Measurements from ENCODE around the gene DGAT2L6.
"Not testable (repeated sequence)": the region's sequence is repeated elsewhere in the genome, so short reads cannot be mapped to it uniquely, and the experiment has no call there.

Gene DGAT2L6

DNA sequence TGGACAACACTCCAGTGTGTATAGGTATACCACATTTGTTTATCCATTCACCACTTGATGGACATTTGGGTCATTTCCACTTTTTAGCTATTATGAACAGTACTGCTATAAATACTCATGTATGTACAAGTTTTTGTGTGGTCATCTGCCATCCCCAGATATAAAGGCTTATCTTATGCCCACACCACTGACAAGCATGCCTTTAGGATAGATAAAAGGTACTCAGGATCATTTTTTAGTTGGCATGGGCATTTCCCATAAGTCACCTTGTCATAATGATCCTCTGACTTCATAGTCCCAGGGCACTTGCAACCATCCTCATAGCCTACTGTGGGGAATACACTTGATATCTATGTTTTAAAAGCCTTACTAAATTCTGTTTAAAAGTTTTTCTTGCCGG, 63.5 kb downstream of the DGAT2L6 start:
- Histone ChIP-seq H3K27me3 (ENCODE audit: insufficient read depth, low read depth) (no peaks in the 10 kb centered on the region), H3K36me3 (ENCODE audit: insufficient read depth) (no peaks in the 10 kb centered on the region), H3K4me1 (ENCODE audit: low read depth, poor library complexity, severe bottlenecking) (no peaks in the 10 kb centered on the region), H2AFZ (ENCODE audit: low read depth) (no peak overlapping the region), H3K4me3 (IDR thresholded peaks at IDR 0.05; ENCODE audit: insufficient read depth, low read depth, low read length) (no peak overlapping the region), H3K79me2 (ENCODE audit: insufficient read depth, low read depth) (no peaks in the 10 kb centered on the region), H4K20me1 (ENCODE audit: insufficient read depth) (no peaks in the 10 kb centered on the region), H3K9ac (no peak overlapping the region), H3K27ac (no peak overlapping the region), H3K4me2 (no peak overlapping the region)
- TF ChIP-seq, protein P1, sequence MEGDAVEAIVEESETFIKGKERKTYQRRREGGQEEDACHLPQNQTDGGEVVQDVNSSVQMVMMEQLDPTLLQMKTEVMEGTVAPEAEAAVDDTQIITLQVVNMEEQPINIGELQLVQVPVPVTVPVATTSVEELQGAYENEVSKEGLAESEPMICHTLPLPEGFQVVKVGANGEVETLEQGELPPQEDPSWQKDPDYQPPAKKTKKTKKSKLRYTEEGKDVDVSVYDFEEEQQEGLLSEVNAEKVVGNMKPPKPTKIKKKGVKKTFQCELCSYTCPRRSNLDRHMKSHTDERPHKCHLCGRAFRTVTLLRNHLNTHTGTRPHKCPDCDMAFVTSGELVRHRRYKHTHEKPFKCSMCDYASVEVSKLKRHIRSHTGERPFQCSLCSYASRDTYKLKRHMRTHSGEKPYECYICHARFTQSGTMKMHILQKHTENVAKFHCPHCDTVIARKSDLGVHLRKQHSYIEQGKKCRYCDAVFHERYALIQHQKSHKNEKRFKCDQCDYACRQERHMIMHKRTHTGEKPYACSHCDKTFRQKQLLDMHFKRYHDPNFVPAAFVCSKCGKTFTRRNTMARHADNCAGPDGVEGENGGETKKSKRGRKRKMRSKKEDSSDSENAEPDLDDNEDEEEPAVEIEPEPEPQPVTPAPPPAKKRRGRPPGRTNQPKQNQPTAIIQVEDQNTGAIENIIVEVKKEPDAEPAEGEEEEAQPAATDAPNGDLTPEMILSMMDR (conservative IDR thresholded peaks at IDR 0.05; ENCODE audit: low read depth, low read length) = no peak

DNA sequence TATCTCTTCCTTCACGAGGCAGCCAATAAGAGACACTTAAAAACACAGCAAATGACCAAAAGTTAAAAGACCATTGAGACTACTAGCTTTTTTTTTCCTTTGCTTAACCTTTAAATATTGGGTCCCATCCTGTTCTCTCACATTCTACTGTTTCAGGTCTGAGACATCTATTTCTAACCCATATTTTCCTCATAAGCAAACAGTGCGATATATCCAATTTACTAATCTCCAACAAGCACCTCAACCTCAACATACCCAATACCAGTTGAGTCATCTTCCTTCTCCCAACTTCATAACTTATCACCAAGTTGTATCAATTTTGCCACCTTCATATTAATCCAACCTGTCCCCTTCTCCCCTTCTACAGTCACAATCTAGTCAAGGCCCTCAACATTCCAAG, 64.2 kb downstream of the DGAT2L6 start:
- Histone ChIP-seq H3K9ac (no peak overlapping the region), H3K36me3 (ENCODE audit: insufficient read depth) (no peaks in the 10 kb centered on the region), H3K4me1 (ENCODE audit: low read depth, poor library complexity, severe bottlenecking) (no peaks in the 10 kb centered on the region), H2AFZ (ENCODE audit: low read depth) (no peak overlapping the region), H3K27me3 (ENCODE audit: insufficient read depth, low read depth) (no peaks in the 10 kb centered on the region), H3K4me2 (no peak overlapping the region), H3K4me3 (IDR thresholded peaks at IDR 0.05; ENCODE audit: insufficient read depth, low read depth, low read length) (no peak overlapping the region), H3K79me2 (ENCODE audit: insufficient read depth, low read depth) (no peaks in the 10 kb centered on the region), H4K20me1 (ENCODE audit: insufficient read depth) (no peaks in the 10 kb centered on the region), H3K27ac (no peak overlapping the region)
- TF ChIP-seq, protein P1 (conservative IDR thresholded peaks at IDR 0.05; ENCODE audit: low read depth, low read length) = no peak

DNA sequence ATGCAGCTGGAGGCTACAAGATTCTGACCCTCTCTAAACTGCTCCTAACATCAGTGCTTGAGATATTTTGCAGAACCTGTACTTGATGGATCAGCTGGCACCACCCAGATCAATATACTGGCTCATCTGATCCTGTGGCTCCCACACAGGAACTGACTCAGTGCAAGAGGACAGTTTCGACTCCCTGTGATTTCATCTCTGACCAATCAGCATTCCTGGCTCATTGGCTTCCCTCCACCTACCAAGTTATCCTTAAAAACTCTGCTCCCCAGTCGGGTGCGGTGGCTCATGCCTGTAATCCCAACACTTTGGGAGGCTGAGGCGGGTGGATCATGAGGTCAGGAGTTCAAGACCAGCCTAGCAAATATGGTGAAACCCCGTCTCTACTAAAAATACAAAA, 66.3 kb downstream of the DGAT2L6 start:
- H3K36me3 ChIP-seq (ENCODE audit: insufficient read depth); H3K9ac ChIP-seq; H3K79me2 ChIP-seq (ENCODE audit: insufficient read depth, low read depth); H3K4me3 ChIP-seq (IDR thresholded peaks at IDR 0.05; ENCODE audit: insufficient read depth, low read depth, low read length); H3K27ac ChIP-seq; H3K27me3 ChIP-seq (ENCODE audit: insufficient read depth, low read depth); H3K4me1 ChIP-seq (ENCODE audit: low read depth, poor library complexity, severe bottlenecking); H3K4me2 ChIP-seq; H4K20me1 ChIP-seq (ENCODE audit: insufficient read depth); H2AFZ ChIP-seq (ENCODE audit: low read depth): not testable (repeated sequence)

DNA sequence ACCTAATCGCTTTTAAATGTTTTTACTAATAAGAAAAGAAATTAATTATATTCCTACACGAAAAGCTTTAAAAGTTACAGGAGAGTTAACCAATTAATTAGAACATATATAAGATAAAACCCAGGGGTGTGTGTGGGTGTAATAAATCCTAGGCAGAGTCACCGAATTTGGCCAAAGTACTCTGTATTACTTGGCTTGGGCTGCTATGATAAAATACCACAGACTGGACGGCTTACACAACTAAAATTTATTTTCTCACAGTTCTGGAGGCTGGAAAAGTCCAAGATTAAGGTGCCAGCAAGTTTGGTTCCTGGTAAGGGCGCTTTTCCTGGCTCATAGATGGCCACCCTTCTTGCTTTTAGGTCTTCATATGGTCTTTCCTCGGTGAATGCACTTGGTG, 67.6 kb downstream of the DGAT2L6 start:
- Histone ChIP-seq H3K27ac (no peak overlapping the region), H3K9ac (no peak overlapping the region), H2AFZ (ENCODE audit: low read depth) (no peak overlapping the region), H3K79me2 (ENCODE audit: insufficient read depth, low read depth) (no peaks in the 10 kb centered on the region), H4K20me1 (ENCODE audit: insufficient read depth) (no peaks in the 10 kb centered on the region), H3K36me3 (ENCODE audit: insufficient read depth) (no peaks in the 10 kb centered on the region), H3K4me2 (no peak overlapping the region), H3K4me3 (IDR thresholded peaks at IDR 0.05; ENCODE audit: insufficient read depth, low read depth, low read length) (no peak overlapping the region), H3K4me1 (ENCODE audit: low read depth, poor library complexity, severe bottlenecking) (no peaks in the 10 kb centered on the region), H3K27me3 (ENCODE audit: insufficient read depth, low read depth) (no peaks in the 10 kb centered on the region)
- TF ChIP-seq, protein P1 (conservative IDR thresholded peaks at IDR 0.05; ENCODE audit: low read depth, low read length) = no peak

DNA sequence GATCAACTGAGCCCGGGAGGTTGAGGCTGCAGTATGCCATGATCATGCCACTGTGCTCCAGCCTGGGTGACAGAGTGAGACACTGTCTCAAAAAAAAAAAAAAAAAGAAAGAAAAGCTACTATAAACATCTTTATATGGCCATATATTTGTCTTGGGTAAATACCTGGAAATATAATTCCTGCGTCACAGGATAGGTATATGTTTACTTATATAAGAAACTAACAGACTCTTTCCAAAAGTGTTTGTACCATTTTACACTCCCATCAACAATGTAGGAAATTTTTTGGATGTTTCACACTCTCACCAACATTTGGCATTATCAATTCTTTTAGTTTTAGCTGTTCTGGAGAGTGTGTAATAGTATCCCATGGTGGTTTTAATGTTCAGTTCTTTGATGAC, 70.0 kb downstream of the DGAT2L6 start:
- Histone ChIP-seq H3K79me2 (ENCODE audit: insufficient read depth, low read depth) (no peaks in the 10 kb centered on the region), H3K4me3 (IDR thresholded peaks at IDR 0.05; ENCODE audit: insufficient read depth, low read depth, low read length) (no peak overlapping the region), H2AFZ (ENCODE audit: low read depth) (no peak overlapping the region), H3K36me3 (ENCODE audit: insufficient read depth) (no peaks in the 10 kb centered on the region), H3K27me3 (ENCODE audit: insufficient read depth, low read depth) (no peaks in the 10 kb centered on the region), H3K9ac (no peak overlapping the region), H3K4me1 (ENCODE audit: low read depth, poor library complexity, severe bottlenecking) (no peaks in the 10 kb centered on the region), H3K27ac (no peak overlapping the region), H3K4me2 (no peak overlapping the region), H4K20me1 (ENCODE audit: insufficient read depth) (no peaks in the 10 kb centered on the region)
- TF ChIP-seq, protein P1 (conservative IDR thresholded peaks at IDR 0.05; ENCODE audit: low read depth, low read length) = no peak

All from KMS-11 (cell line).